ENCODE results near the gene COASY. TPM values are rescaled to one million over a fixed set of nuclear protein-coding genes. Genes with fewer than 3 reads are reported as not detected.

Gene COASY
- total RNA-seq, 1 donor: 13.4 TPM

DNA sequence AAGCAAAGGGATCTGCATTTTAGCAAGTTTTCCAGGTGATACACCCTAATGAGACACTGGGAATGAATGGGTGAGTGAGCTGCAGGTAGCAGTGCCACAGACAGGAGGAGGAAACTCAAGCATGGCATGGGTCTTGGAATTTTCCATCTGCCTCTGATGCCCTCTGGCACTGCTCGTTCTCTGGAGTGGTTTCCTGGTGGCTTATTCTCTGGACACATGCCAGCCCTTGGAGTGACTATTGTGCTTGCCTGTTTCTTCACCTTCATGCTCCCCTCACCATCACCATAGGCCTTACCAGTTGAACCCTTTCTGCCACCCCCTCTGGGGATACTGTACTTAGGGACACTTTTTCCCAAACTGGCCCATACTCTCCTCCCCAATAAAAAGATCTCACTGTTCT, 1.6 kb downstream of the COASY start:
- no peaks in the 10 kb centered on the region for H4K20me1 ChIP-seq (ENCODE audit: insufficient read depth, low read length)

DNA sequence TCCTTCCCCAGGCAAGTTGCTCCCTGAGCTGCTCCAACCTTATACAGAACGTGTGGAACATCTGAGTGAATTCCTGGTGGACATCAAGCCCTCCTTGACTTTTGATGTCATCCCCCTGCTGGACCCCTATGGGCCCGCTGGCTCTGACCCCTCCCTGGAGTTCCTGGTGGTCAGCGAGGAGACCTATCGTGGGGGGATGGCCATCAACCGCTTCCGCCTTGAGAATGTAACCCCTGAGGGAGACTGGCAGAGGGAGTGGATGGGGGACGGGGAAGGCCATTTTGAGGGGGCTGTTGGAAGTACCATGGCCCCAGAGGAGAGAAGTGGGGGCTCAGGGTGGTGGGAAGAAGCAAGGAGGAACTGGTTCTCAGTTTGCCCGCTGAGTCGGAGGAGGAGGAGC, 2.0 kb downstream of the COASY start:
- peak overlapping the region; percentile 88 for H3K4me2 ChIP-seq (ENCODE audit: insufficient read depth, low read length)
- H3K27ac ChIP-seq (ENCODE audit: low read depth, low read length): peak overlapping the region; percentile 90

More for the DNA sequence above, 1.6 kb downstream of the COASY start:
- H3K79me2 ChIP-seq (ENCODE audit: insufficient read depth, low read length): peaks cover 57% of the 10 kb centered on the region
- H2AFZ ChIP-seq (ENCODE audit: low read length): no peak overlapping the region
- no peaks in the 10 kb centered on the region for H3K9me3 ChIP-seq (ENCODE audit: low read depth, low read length)
- peak overlapping the region; percentile 90 for H3K27ac ChIP-seq (ENCODE audit: low read depth, low read length)
- peaks cover 34% of the 10 kb centered on the region for H3K36me3 ChIP-seq (ENCODE audit: insufficient read depth, low read length)
- peak overlapping the region; percentile 93 for H3K4me3 ChIP-seq (ENCODE audit: insufficient read depth, low read length)
- H3K4me1 ChIP-seq (ENCODE audit: insufficient read depth, low read length): peaks cover 32% of the 10 kb centered on the region
- H3K27me3 ChIP-seq (ENCODE audit: insufficient read depth, low read length): no peaks in the 10 kb centered on the region
- TF ChIP-seq, protein P1, sequence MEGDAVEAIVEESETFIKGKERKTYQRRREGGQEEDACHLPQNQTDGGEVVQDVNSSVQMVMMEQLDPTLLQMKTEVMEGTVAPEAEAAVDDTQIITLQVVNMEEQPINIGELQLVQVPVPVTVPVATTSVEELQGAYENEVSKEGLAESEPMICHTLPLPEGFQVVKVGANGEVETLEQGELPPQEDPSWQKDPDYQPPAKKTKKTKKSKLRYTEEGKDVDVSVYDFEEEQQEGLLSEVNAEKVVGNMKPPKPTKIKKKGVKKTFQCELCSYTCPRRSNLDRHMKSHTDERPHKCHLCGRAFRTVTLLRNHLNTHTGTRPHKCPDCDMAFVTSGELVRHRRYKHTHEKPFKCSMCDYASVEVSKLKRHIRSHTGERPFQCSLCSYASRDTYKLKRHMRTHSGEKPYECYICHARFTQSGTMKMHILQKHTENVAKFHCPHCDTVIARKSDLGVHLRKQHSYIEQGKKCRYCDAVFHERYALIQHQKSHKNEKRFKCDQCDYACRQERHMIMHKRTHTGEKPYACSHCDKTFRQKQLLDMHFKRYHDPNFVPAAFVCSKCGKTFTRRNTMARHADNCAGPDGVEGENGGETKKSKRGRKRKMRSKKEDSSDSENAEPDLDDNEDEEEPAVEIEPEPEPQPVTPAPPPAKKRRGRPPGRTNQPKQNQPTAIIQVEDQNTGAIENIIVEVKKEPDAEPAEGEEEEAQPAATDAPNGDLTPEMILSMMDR (IDR thresholded peaks at IDR 0.05; ENCODE audit: extremely low read depth, low read depth, low read length): no peak
- no peak for DNase-seq (ENCODE audit: insufficient read length, low spot score, missing footprints)
- H3K4me2 ChIP-seq (ENCODE audit: insufficient read depth, low read length): peak overlapping the region; percentile 88

DNA sequence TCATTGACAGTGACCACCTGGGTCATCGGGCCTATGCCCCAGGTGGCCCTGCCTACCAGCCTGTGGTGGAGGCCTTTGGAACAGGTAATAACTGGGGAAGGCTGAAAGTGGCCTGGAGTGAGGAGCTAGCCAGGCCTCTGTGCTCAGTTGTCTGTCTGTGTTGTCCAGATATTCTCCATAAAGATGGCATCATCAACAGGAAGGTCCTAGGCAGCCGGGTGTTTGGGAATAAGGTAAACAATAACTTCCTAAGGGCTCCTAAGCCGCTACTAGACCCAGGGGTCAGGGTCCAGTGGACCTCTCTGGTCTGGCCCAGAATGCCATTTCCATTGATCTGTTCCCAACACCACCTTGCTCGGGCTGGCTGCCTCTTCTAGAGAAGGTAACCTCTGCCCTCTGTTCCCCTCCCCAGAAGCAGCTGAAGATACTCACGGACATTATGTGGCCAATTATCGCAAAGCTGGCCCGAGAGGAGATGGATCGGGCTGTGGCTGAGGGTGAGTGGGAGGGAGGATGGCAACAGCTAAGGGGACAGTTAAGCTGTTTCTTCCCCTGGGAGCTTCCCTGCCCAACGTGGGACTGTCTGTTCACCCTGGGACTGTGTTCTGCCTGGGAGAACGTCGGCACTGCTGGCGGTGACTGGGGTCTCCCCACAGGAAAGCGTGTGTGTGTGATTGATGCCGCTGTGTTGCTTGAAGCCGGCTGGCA, 3.0 kb downstream of the COASY start:
- Histone ChIP-seq H3K36me3 (ENCODE audit: insufficient read depth, low read length) (peaks cover 48% of the 10 kb centered on the region), H3K4me2 (ENCODE audit: insufficient read depth, low read length) (no peak overlapping the region), H3K4me3 (ENCODE audit: insufficient read depth, low read length) (no peak overlapping the region), H2AFZ (ENCODE audit: low read length) (no peak overlapping the region), H4K20me1 (ENCODE audit: insufficient read depth, low read length) (peaks cover 9% of the 10 kb centered on the region), H3K27ac (ENCODE audit: low read depth, low read length) (no peak overlapping the region), H3K79me2 (ENCODE audit: insufficient read depth, low read length) (peaks cover 71% of the 10 kb centered on the region), H3K4me1 (ENCODE audit: insufficient read depth, low read length) (peaks cover 32% of the 10 kb centered on the region), H3K27me3 (ENCODE audit: insufficient read depth, low read length) (no peaks in the 10 kb centered on the region), H3K9me3 (ENCODE audit: low read depth, low read length) (no peaks in the 10 kb centered on the region)
- peak; percentile 37 for DNase-seq (ENCODE audit: insufficient read length, low spot score, missing footprints)
- TF ChIP-seq, protein P1 (IDR thresholded peaks at IDR 0.05; ENCODE audit: extremely low read depth, low read depth, low read length): no peak

More for the DNA sequence above, 2.0 kb downstream of the COASY start:
- Histone ChIP-seq H3K79me2 (ENCODE audit: insufficient read depth, low read length) (peaks cover 61% of the 10 kb centered on the region), H3K4me3 (ENCODE audit: insufficient read depth, low read length) (no peak overlapping the region), H3K9me3 (ENCODE audit: low read depth, low read length) (no peaks in the 10 kb centered on the region), H4K20me1 (ENCODE audit: insufficient read depth, low read length) (no peaks in the 10 kb centered on the region), H3K36me3 (ENCODE audit: insufficient read depth, low read length) (peaks cover 38% of the 10 kb centered on the region), H3K4me1 (ENCODE audit: insufficient read depth, low read length) (peaks cover 32% of the 10 kb centered on the region), H3K27me3 (ENCODE audit: insufficient read depth, low read length) (no peaks in the 10 kb centered on the region), H2AFZ (ENCODE audit: low read length) (no peak overlapping the region)
- DNase-seq (ENCODE audit: insufficient read length, low spot score, missing footprints): peak; percentile 36
- TF ChIP-seq, protein P1 (IDR thresholded peaks at IDR 0.05; ENCODE audit: extremely low read depth, low read depth, low read length): no peak

DNA sequence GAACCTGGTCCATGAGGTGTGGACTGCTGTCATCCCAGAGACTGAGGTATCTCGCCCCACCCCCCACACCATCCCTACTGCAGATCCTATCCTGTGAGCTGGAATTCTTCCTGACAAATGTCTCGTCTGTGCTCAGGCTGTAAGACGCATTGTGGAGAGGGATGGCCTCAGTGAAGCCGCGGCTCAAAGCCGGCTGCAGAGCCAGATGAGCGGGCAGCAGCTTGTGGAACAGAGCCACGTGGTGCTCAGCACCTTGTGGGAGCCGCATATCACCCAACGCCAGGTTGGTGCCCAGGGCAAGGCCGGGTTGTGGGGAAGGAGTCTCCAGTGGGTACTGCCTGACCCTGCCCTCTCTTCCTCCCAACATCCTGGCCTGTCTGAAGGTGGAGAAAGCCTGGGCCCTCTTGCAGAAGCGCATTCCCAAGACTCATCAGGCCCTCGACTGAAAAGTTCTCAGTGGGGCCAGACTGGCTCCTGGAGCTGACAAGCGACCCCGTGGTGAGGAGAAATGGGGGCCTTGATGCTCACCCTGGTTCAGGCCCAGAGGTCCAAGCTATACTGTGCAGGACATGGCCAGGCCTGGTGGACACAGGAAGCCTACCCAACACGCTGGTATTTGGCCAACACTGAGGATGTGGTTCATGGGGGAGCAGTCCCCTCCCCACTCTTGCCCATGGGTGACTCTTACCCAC, 3.7 kb downstream of the COASY start:
- no peaks in the 10 kb centered on the region for H3K9me3 ChIP-seq (ENCODE audit: low read depth, low read length)
- TF ChIP-seq, protein P1 (IDR thresholded peaks at IDR 0.05; ENCODE audit: extremely low read depth, low read depth, low read length): no peak
- no peaks in the 10 kb centered on the region for H3K27me3 ChIP-seq (ENCODE audit: insufficient read depth, low read length)
- no peak overlapping the region for H3K27ac ChIP-seq (ENCODE audit: low read depth, low read length)
- H3K4me2 ChIP-seq (ENCODE audit: insufficient read depth, low read length): no peak overlapping the region
- DNase-seq (ENCODE audit: insufficient read length, low spot score, missing footprints): peak; percentile 52
- H4K20me1 ChIP-seq (ENCODE audit: insufficient read depth, low read length): peaks cover 9% of the 10 kb centered on the region
- H3K36me3 ChIP-seq (ENCODE audit: insufficient read depth, low read length): peaks cover 54% of the 10 kb centered on the region
- peaks cover 72% of the 10 kb centered on the region for H3K79me2 ChIP-seq (ENCODE audit: insufficient read depth, low read length)
- no peak overlapping the region for H3K4me3 ChIP-seq (ENCODE audit: insufficient read depth, low read length)
- H3K4me1 ChIP-seq (ENCODE audit: insufficient read depth, low read length): peaks cover 32% of the 10 kb centered on the region
- H2AFZ ChIP-seq (ENCODE audit: low read length): no peak overlapping the region

Data from osteoblast (primary cell).